ENCODE measurements around the gene NTSR1. TPM values are rescaled to one million over a fixed set of nuclear protein-coding genes. Genes with fewer than 3 reads are reported as not detected.
A peak's percentile ranks its signal among the peaks of the same experiment; 100 is the strongest.

NTSR1 gene
- total and polyA plus RNA-seq, 4 donors: 1.3 to 6.1 (median 3.9) TPM

- Histone ChIP-seq H3K27ac (ENCODE audit: low read depth, low read length) (no peak overlapping the region), H3K4me1 (ENCODE audit: control insufficient read depth, insufficient read depth, low read length) (peaks cover 60% of the 10 kb centered on the region), H3K4me3 (ENCODE audit: low read depth, low read length) (no peak overlapping the region), H3K27me3 (ENCODE audit: control insufficient read depth, insufficient read depth, low read length) (no peaks in the 10 kb centered on the region), H3K36me3 (ENCODE audit: control insufficient read depth, insufficient read depth, low read length) (no peaks in the 10 kb centered on the region), H3K9me3 (ENCODE audit: control insufficient read depth, insufficient read depth, low read length) (no peaks in the 10 kb centered on the region)
- DNase-seq (ENCODE audit: low read depth in 4 of 6, low spot score in 6 of 6): no peak
- WGBS (ENCODE audit: insufficient coverage): 79% methylated on average over 15 of the region's 16 CpGs
Measured at GRCh38 chr20:62784497-62784896, 75.9 kb downstream of the NTSR1 start.

- Histone ChIP-seq H3K9me3 (ENCODE audit: control insufficient read depth, insufficient read depth, low read length) (no peaks in the 10 kb centered on the region), H3K27me3 (ENCODE audit: control insufficient read depth, insufficient read depth, low read length) (no peaks in the 10 kb centered on the region), H3K4me1 (ENCODE audit: control insufficient read depth, insufficient read depth, low read length) (peaks cover 56% of the 10 kb centered on the region), H3K27ac (ENCODE audit: low read depth, low read length) (peak overlapping the region; percentile 67), H3K36me3 (ENCODE audit: control insufficient read depth, insufficient read depth, low read length) (no peaks in the 10 kb centered on the region), H3K4me3 (ENCODE audit: low read depth, low read length) (no peak overlapping the region)
- WGBS (ENCODE audit: insufficient coverage): 45% methylated on average over 9 of the region's 11 CpGs
- peak in 2 of 6 donors; percentile 65 to 68 for DNase-seq (ENCODE audit: low read depth in 4 of 6, low spot score in 6 of 6)
Measured at GRCh38 chr20:62785393-62785792, 76.8 kb downstream of the NTSR1 start.

- Histone ChIP-seq H3K9me3 (ENCODE audit: control insufficient read depth, insufficient read depth, low read length) (no peaks in the 10 kb centered on the region), H3K4me1 (ENCODE audit: control insufficient read depth, insufficient read depth, low read length) (peaks cover 53% of the 10 kb centered on the region), H3K27ac (ENCODE audit: low read depth, low read length) (peak overlapping the region; percentile 67), H3K36me3 (ENCODE audit: control insufficient read depth, insufficient read depth, low read length) (no peaks in the 10 kb centered on the region), H3K27me3 (ENCODE audit: control insufficient read depth, insufficient read depth, low read length) (no peaks in the 10 kb centered on the region), H3K4me3 (ENCODE audit: low read depth, low read length) (no peak overlapping the region)
- peak in 1 of 6 donors; percentile 86 for DNase-seq (ENCODE audit: low read depth in 4 of 6, low spot score in 6 of 6)
- 43% methylated on average over 13 of the region's 13 CpGs for WGBS (ENCODE audit: insufficient coverage)
Measured at GRCh38 chr20:62786157-62786556, 77.5 kb downstream of the NTSR1 start.

GRCh38 chr20:62787321-62787720 lies 78.7 kb downstream of the NTSR1 start:
- 87% methylated on average over 4 of the region's 7 CpGs for WGBS (ENCODE audit: insufficient coverage)
- H3K4me1 ChIP-seq (ENCODE audit: control insufficient read depth, insufficient read depth, low read length): peaks cover 60% of the 10 kb centered on the region
- no peaks in the 10 kb centered on the region for H3K9me3 ChIP-seq (ENCODE audit: control insufficient read depth, insufficient read depth, low read length)
- H3K4me3 ChIP-seq (ENCODE audit: low read depth, low read length): no peak overlapping the region
- DNase-seq (ENCODE audit: low read depth in 4 of 6, low spot score in 6 of 6): no peak
- no peaks in the 10 kb centered on the region for H3K27me3 ChIP-seq (ENCODE audit: control insufficient read depth, insufficient read depth, low read length)
- H3K27ac ChIP-seq (ENCODE audit: low read depth, low read length): no peak overlapping the region
- H3K36me3 ChIP-seq (ENCODE audit: control insufficient read depth, insufficient read depth, low read length): no peaks in the 10 kb centered on the region

GRCh38 chr20:62787866-62788265 lies 79.2 kb downstream of the NTSR1 start:
- no peak overlapping the region for H3K27ac ChIP-seq (ENCODE audit: low read depth, low read length)

GRCh38 chr20:62788607-62789006 lies 80.0 kb downstream of the NTSR1 start:
- Histone ChIP-seq H3K4me3 (ENCODE audit: low read depth, low read length) (no peak overlapping the region), H3K4me1 (ENCODE audit: control insufficient read depth, insufficient read depth, low read length) (peaks cover 55% of the 10 kb centered on the region), H3K36me3 (ENCODE audit: control insufficient read depth, insufficient read depth, low read length) (no peaks in the 10 kb centered on the region), H3K27ac (ENCODE audit: low read depth, low read length) (no peak overlapping the region), H3K9me3 (ENCODE audit: control insufficient read depth, insufficient read depth, low read length) (no peaks in the 10 kb centered on the region), H3K27me3 (ENCODE audit: control insufficient read depth, insufficient read depth, low read length) (no peaks in the 10 kb centered on the region)
- DNase-seq (ENCODE audit: low read depth in 4 of 6, low spot score in 6 of 6): no peak
- 75% methylated on average over 15 of the region's 15 CpGs for WGBS (ENCODE audit: insufficient coverage)

More at GRCh38 chr20:62787866-62788265, 79.2 kb downstream of the NTSR1 start:
- Histone ChIP-seq H3K27me3 (ENCODE audit: control insufficient read depth, insufficient read depth, low read length) (no peaks in the 10 kb centered on the region), H3K4me1 (ENCODE audit: control insufficient read depth, insufficient read depth, low read length) (peaks cover 54% of the 10 kb centered on the region), H3K36me3 (ENCODE audit: control insufficient read depth, insufficient read depth, low read length) (no peaks in the 10 kb centered on the region), H3K4me3 (ENCODE audit: low read depth, low read length) (no peak overlapping the region), H3K9me3 (ENCODE audit: control insufficient read depth, insufficient read depth, low read length) (no peaks in the 10 kb centered on the region)
- WGBS (ENCODE audit: insufficient coverage): 71% methylated on average over 5 of the region's 5 CpGs
- DNase-seq (ENCODE audit: low read depth in 4 of 6, low spot score in 6 of 6): no peak

GRCh38 chr20:62790075-62790474 lies 81.4 kb downstream of the NTSR1 start:
- H3K9me3 ChIP-seq (ENCODE audit: control insufficient read depth, insufficient read depth, low read length): no peaks in the 10 kb centered on the region
- no peaks in the 10 kb centered on the region for H3K27me3 ChIP-seq (ENCODE audit: control insufficient read depth, insufficient read depth, low read length)
- 93% methylated on average over 9 of the region's 12 CpGs for WGBS (ENCODE audit: insufficient coverage)
- H3K27ac ChIP-seq (ENCODE audit: low read depth, low read length): no peak overlapping the region
- no peak overlapping the region for H3K4me3 ChIP-seq (ENCODE audit: low read depth, low read length)
- DNase-seq (ENCODE audit: low read depth in 4 of 6, low spot score in 6 of 6): no peak
- H3K4me1 ChIP-seq (ENCODE audit: control insufficient read depth, insufficient read depth, low read length): peaks cover 58% of the 10 kb centered on the region
- no peaks in the 10 kb centered on the region for H3K36me3 ChIP-seq (ENCODE audit: control insufficient read depth, insufficient read depth, low read length)

GRCh38 chr20:62791301-62792181 lies 82.9 kb downstream of the NTSR1 start:
- Histone ChIP-seq H3K27ac (ENCODE audit: low read depth, low read length) (no peak overlapping the region), H3K27me3 (ENCODE audit: control insufficient read depth, insufficient read depth, low read length) (no peaks in the 10 kb centered on the region), H3K4me1 (ENCODE audit: control insufficient read depth, insufficient read depth, low read length) (peaks cover 56% of the 10 kb centered on the region), H3K9me3 (ENCODE audit: control insufficient read depth, insufficient read depth, low read length) (no peaks in the 10 kb centered on the region), H3K4me3 (ENCODE audit: low read depth, low read length) (no peak overlapping the region), H3K36me3 (ENCODE audit: control insufficient read depth, insufficient read depth, low read length) (no peaks in the 10 kb centered on the region)
- WGBS (ENCODE audit: insufficient coverage): 28% methylated on average over 22 of the region's 23 CpGs
- peak in 5 of 6 donors; percentile 72 to 97 (median 85) for DNase-seq (ENCODE audit: low read depth in 4 of 6, low spot score in 6 of 6)

- Histone ChIP-seq H3K4me3 (ENCODE audit: low read depth, low read length) (no peak overlapping the region), H3K27me3 (ENCODE audit: control insufficient read depth, insufficient read depth, low read length) (no peaks in the 10 kb centered on the region), H3K27ac (ENCODE audit: low read depth, low read length) (no peak overlapping the region), H3K36me3 (ENCODE audit: control insufficient read depth, insufficient read depth, low read length) (peaks cover 4% of the 10 kb centered on the region), H3K4me1 (ENCODE audit: control insufficient read depth, insufficient read depth, low read length) (peaks cover 58% of the 10 kb centered on the region), H3K9me3 (ENCODE audit: control insufficient read depth, insufficient read depth, low read length) (no peaks in the 10 kb centered on the region)
- WGBS (ENCODE audit: insufficient coverage): 76% methylated on average over 7 of the region's 9 CpGs
- DNase-seq (ENCODE audit: low read depth in 4 of 6, low spot score in 6 of 6): no peak
Measured at GRCh38 chr20:62792182-62792939, 83.7 kb downstream of the NTSR1 start.

All from spinal cord (tissue), 10 donors.